GM23338 (cell line): ENCODE data around the gene CBX2. TPM values are rescaled to one million over a fixed set of nuclear protein-coding genes. Genes with fewer than 3 reads are reported as not detected.

ENCODE experiments used
- ATAC-seq: fragments of 200-7000 bp; cut with Tn5 transposase; 3 replicates; pipeline ENCODE4 v1.9.1; 2020
- DNase-seq: peaks from one replicate; pipeline ENCODE4 v3.0.0-alpha.2; 2015; ENCODE audit warnings: low spot score
- H2AFZ ChIP-seq: fragments of 200-600 bp; sonication (generic); 2 replicates; pipeline ENCODE4 v1.8.0; 2016; ENCODE audit warnings: antibody characterized with exemption, mild to moderate bottlenecking, moderate library complexity
- H3F3A ChIP-seq: fragments of 200-600 bp; sonication (generic); replicated peaks from 2 replicates; pipeline ENCODE4 v1.8.0; 2017; ENCODE audit warnings: antibody characterized with exemption, mixed run types, low read depth
- H3K27ac ChIP-seq: fragments of 200-600 bp; sonication (generic); 2 replicates; pipeline ENCODE4 v1.6.1; 2016; ENCODE audit warnings: low read depth
- H3K27me3 ChIP-seq: fragments of 200-600 bp; sonication (generic); 2 replicates; pipeline ENCODE4 v1.8.0; 2016; ENCODE audit warnings: mild to moderate bottlenecking, mixed run types, moderate library complexity; ENCODE audit not compliant: insufficient read depth
- H3K36me3 ChIP-seq: fragments of 200-600 bp; sonication (generic); 2 replicates; pipeline ENCODE4 v1.8.0; 2016; ENCODE audit warnings: mild to moderate bottlenecking; ENCODE audit not compliant: insufficient read depth
- H3K4me1 ChIP-seq: fragments of 200-600 bp; sonication (generic); 2 replicates; pipeline ENCODE4 v1.8.0; 2016; ENCODE audit warnings: mild to moderate bottlenecking, moderate library complexity; ENCODE audit not compliant: insufficient read depth
- H3K4me2 ChIP-seq: fragments of 200-600 bp; sonication (generic); 2 replicates; pipeline ENCODE4 v1.7.1; 2017; ENCODE audit warnings: mixed run types
- H3K4me3 ChIP-seq: fragments of 200-600 bp; sonication (generic); 2 replicates; pipeline ENCODE4 v1.6.1; 2016; ENCODE audit warnings: mixed run types
- H3K79me2 ChIP-seq: fragments of 200-600 bp; sonication (generic); replicated peaks from 2 replicates; pipeline ENCODE4 v1.8.0; 2017; ENCODE audit warnings: mild to moderate bottlenecking; ENCODE audit not compliant: insufficient read depth
- H3K9me2 ChIP-seq: fragments of 200-600 bp; sonication (generic); 2 replicates; pipeline ENCODE4 v1.8.0; 2017; ENCODE audit not compliant: insufficient read depth
- H4K20me1 ChIP-seq: fragments of 200-600 bp; sonication (generic); replicated peaks from 2 replicates; pipeline ENCODE4 v1.8.0; 2017; ENCODE audit warnings: mild to moderate bottlenecking; ENCODE audit not compliant: insufficient read depth
- H3K27ac Mint-ChIP-seq: 2 replicates; pipeline ENCODE4 v1.8.0; 2020; ENCODE audit warnings: inconsistent platforms, mild to moderate bottlenecking, moderate library complexity, mixed read lengths
- H3K27me3 Mint-ChIP-seq: 3 replicates; pipeline ENCODE4 v1.8.0; 2022; ENCODE audit warnings: low read depth, mild to moderate bottlenecking, moderate library complexity, mixed read lengths, inconsistent platforms; ENCODE audit not compliant: insufficient read depth, poor library complexity
- H3K36me3 Mint-ChIP-seq: 3 replicates; pipeline ENCODE4 v1.8.0; 2021; ENCODE audit warnings: low read depth, mild to moderate bottlenecking, inconsistent platforms, moderate library complexity, mixed read lengths
- H3K4me1 Mint-ChIP-seq: 3 replicates; pipeline ENCODE4 v1.8.0; 2020; ENCODE audit warnings: mild to moderate bottlenecking, inconsistent platforms, mixed read lengths
- H3K4me3 Mint-ChIP-seq: 3 replicates; pipeline ENCODE4 v1.8.0; 2021; ENCODE audit warnings: moderate library complexity, mild to moderate bottlenecking, inconsistent platforms, mixed read lengths
- H3K9me3 Mint-ChIP-seq: 3 replicates; pipeline ENCODE4 v1.8.0; 2020; ENCODE audit warnings: moderate library complexity, mild to moderate bottlenecking, inconsistent platforms, mixed read lengths
- ETS1 ChIP-seq: IDR thresholded peaks from 2 replicates; pipeline ENCODE4 v1.6.1; 2016; ENCODE audit warnings: antibody characterized with exemption
- EZH2 ChIP-seq: fragments of 200-600 bp; sonication (generic); IDR thresholded peaks from one replicate; pipeline ENCODE4 v1.8.0; 2017; ENCODE audit warnings: antibody characterized with exemption, mild to moderate bottlenecking, low read depth; ENCODE audit not compliant: unreplicated experiment
- EZH2phosphoT487 ChIP-seq: fragments of 200-600 bp; sonication (generic); IDR thresholded peaks from one replicate; pipeline ENCODE4 v1.8.1; 2018; ENCODE audit warnings: antibody characterized with exemption; ENCODE audit not compliant: unreplicated experiment
- NANOG ChIP-seq: IDR thresholded peaks from 2 replicates; pipeline ENCODE4 v1.6.1; 2016; ENCODE audit warnings: antibody characterized with exemption, borderline replicate concordance
- POLR2AphosphoS5 ChIP-seq: IDR thresholded peaks from 2 replicates; pipeline ENCODE4 v1.6.1; 2016; ENCODE audit warnings: antibody characterized with exemption, low read depth
- REST ChIP-seq: IDR thresholded peaks from one replicate; pipeline ENCODE4 v1.6.1; 2018; ENCODE audit warnings: antibody characterized with exemption; ENCODE audit not compliant: unreplicated experiment
- STAT1 ChIP-seq: IDR thresholded peaks from one replicate; pipeline ENCODE4 v1.6.1; 2016; ENCODE audit warnings: antibody characterized with exemption; ENCODE audit not compliant: unreplicated experiment
- ZNF114 ChIP-seq: fragments of 250-450 bp; sonication (Bioruptor Pico); IDR thresholded peaks from 2 replicates; pipeline ENCODE4 v1.5.0; 2020; ENCODE audit warnings: mild to moderate bottlenecking, moderate library complexity
- ZNF462 ChIP-seq: fragments of 250-450 bp; sonication (Bioruptor Pico); IDR thresholded peaks from 2 replicates; pipeline ENCODE4 v1.5.0; 2020; ENCODE audit warnings: mild to moderate bottlenecking, moderate library complexity
- polyA plus RNA-seq: library from polyadenylated mRNA; unstranded; fragments of >200 nt; fragmentation: Nextera tagmentation; extraction: Ambion mirVana; gene quantifications from 2 replicates; pipeline ENCODE4 v1.2.1, GENCODE V29; 2016
- total RNA-seq: library from RNA; depleted of rRNA; stranded (reverse); fragments of >200 nt; shearing (Covaris generic); gene quantifications from 2 replicates; pipeline ENCODE4 v1.2.3, GENCODE V29; 2014

The CBX2 gene
- total and polyA plus RNA-seq, 2 experiments from 2014 or later, result 26.6 to 114 TPM

GRCh38 chr17:79742951-79743476 lies 34.9 kb upstream of the CBX2 start:
- no peak overlapping the region for H2AFZ ChIP-seq

GRCh38 chr17:79743614-79744013 lies 34.3 kb upstream of the CBX2 start:
- peaks cover 12% of the 10 kb centered on the region for H3F3A ChIP-seq
- H3K9me3 Mint-ChIP-seq, result no peaks in the 10 kb centered on the region
- peaks cover 10% of the 10 kb centered on the region for H3K4me1 ChIP-seq
- H3K79me2 ChIP-seq, result no peaks in the 10 kb centered on the region
- ATAC-seq (no peak), DNase-seq (no peak)
- no peak overlapping the region for H3K4me2 ChIP-seq
- H3K4me3 Mint-ChIP-seq, result no peak overlapping the region
- H3K9me2 ChIP-seq, result no peaks in the 10 kb centered on the region
- peaks cover 15% of the 10 kb centered on the region for H3K4me1 Mint-ChIP-seq
- no peak overlapping the region for H2AFZ ChIP-seq
- H3K27me3 ChIP-seq, result peaks cover 67% of the 10 kb centered on the region
- no peaks in the 10 kb centered on the region for H3K36me3 ChIP-seq
- no peaks in the 10 kb centered on the region; the same call in 1 of the 2 replicates for H4K20me1 ChIP-seq
- H3K4me3 ChIP-seq, result no peak overlapping the region
- no peak for TF ChIP-seq ZNF114
- no peak for TF ChIP-seq POLR2AphosphoS5
- TF ChIP-seq EZH2, result no peak
- no peak for TF ChIP-seq REST
- TF ChIP-seq NANOG, result no peak
- TF ChIP-seq ETS1, result no peak
- no peak for TF ChIP-seq EZH2phosphoT487
- no peak for TF ChIP-seq ZNF462
- peaks cover 77% of the 10 kb centered on the region for H3K27me3 Mint-ChIP-seq
- H3K27ac ChIP-seq, result no peak overlapping the region
- no peaks in the 10 kb centered on the region; the same call in 2 of the 3 replicates for H3K36me3 Mint-ChIP-seq
- no peak overlapping the region for H3K27ac Mint-ChIP-seq

More at GRCh38 chr17:79742951-79743476, 34.9 kb upstream of the CBX2 start:
- no peaks in the 10 kb centered on the region for H3K9me3 Mint-ChIP-seq
- H3F3A ChIP-seq, result peaks cover 12% of the 10 kb centered on the region
- peaks cover 75% of the 10 kb centered on the region for H3K27me3 Mint-ChIP-seq
- H4K20me1 ChIP-seq, result no peaks in the 10 kb centered on the region; the same call in 1 of the 2 replicates
- peaks cover 15% of the 10 kb centered on the region for H3K4me1 Mint-ChIP-seq
- no peaks in the 10 kb centered on the region for H3K9me2 ChIP-seq
- no peak overlapping the region for H3K4me3 Mint-ChIP-seq
- peaks cover 61% of the 10 kb centered on the region for H3K27me3 ChIP-seq
- H3K36me3 Mint-ChIP-seq, result no peaks in the 10 kb centered on the region; the same call in 2 of the 3 replicates
- no peaks in the 10 kb centered on the region for H3K36me3 ChIP-seq
- no peak for DNase-seq
- peaks cover 10% of the 10 kb centered on the region for H3K4me1 ChIP-seq
- ATAC-seq, result no peak
- H3K27ac ChIP-seq, result no peak overlapping the region
- no peak overlapping the region for H3K27ac Mint-ChIP-seq
- TF ChIP-seq NANOG (no peak), STAT1 (no peak)
- H3K79me2 ChIP-seq, result no peaks in the 10 kb centered on the region
- H3K4me2 ChIP-seq, result no peak overlapping the region
- H3K4me3 ChIP-seq, result no peak overlapping the region
